K562 (cell line): Measurements from ENCODE around the gene TMEM260. TPM values are rescaled to one million over a fixed set of nuclear protein-coding genes. Genes with fewer than 3 reads are reported as not detected.

Experiments
- ATAC-seq: fragments of 200-7000 bp; cut with Tn5 transposase; 3 replicates; pipeline ENCODE4 v1.9.1; 2020; ENCODE audit warnings: moderate library complexity
- BruUV-seq: library from RNA; stranded (reverse); fragments of 400-500 nt; replicated peaks from 2 replicates; lab custom pipeline; 2021; lab: Mats Ljungman, UMichigan
- CTCF ChIA-PET: fragments of 300-600 bp; formaldehyde crosslinking; extraction: SDS; loops from one replicate; lab custom pipeline; 2021; ENCODE audit warnings: low intra/inter-chr PET ratio; lab: Yijun Ruan, JAX
- POLR2A ChIA-PET: fragments of 300-600, 350-650 bp; sonication (Branson Sonifier 250); formaldehyde crosslinking; extraction: SDS; loops from one replicate; lab custom pipeline; 2021; ENCODE audit warnings: antibody characterized with exemption, inconsistent platforms; lab: Yijun Ruan, JAX
- DNase-seq, 4 experiments: peaks; one replicate each; pipeline versions ENCODE4 v3.0.0 to v3.0.0-alpha.2; 2011 to 2018; ENCODE audit warnings: low spot score in 3 of 4, mixed read lengths in 3 of 4; ENCODE audit errors: extremely low read depth in 1 of 4
- FAIRE-seq: peaks from 2 replicates; lab custom pipeline; 2011; peaks lifted over from hg19 to GRCh38; lab: Jason Lieb, UNC
- H2AFZ ChIP-seq: 2 replicates; pipeline ENCODE4 v1.6.0; 2011; ENCODE audit warnings: low read depth, low read length, control low read depth, inconsistent platforms
- H3K27ac ChIP-seq: fragments of 200-600 bp; 3 replicates; pipeline ENCODE4 v1.8.0; 2011; ENCODE audit warnings: low read depth, mild to moderate bottlenecking, control low read depth, inconsistent platforms, low read length, moderate library complexity, mixed read lengths; ENCODE audit errors: extremely low read depth
- H3K27me3 ChIP-seq, 2 experiments: fragments of 300-600 bp in 1 of 2; 2 replicates in 1 of 2; 3 replicates in 1 of 2; pipeline versions ENCODE4 v1.6.0 to v1.8.0; 2011; ENCODE audit warnings: inconsistent platforms in 2 of 2, low read length in 2 of 2, mild to moderate bottlenecking in 1 of 2, mixed read lengths in 1 of 2, moderate library complexity in 1 of 2; ENCODE audit not compliant: control insufficient read depth in 2 of 2, insufficient read depth in 2 of 2
- H3K36me3 ChIP-seq: fragments of 300-600 bp; 3 replicates; pipeline ENCODE4 v1.8.0; 2011; ENCODE audit warnings: mild to moderate bottlenecking, low read length, inconsistent platforms; ENCODE audit not compliant: control insufficient read depth, insufficient read depth
- H3K4me1 ChIP-seq, 2 experiments: fragments of 200-600 bp in 1 of 2; replicated peaks in 1 of 2; 2 replicates in 1 of 2; 3 replicates in 1 of 2; pipeline versions ENCODE4 v1.5.1 to v1.8.0; 2011; ENCODE audit warnings: inconsistent platforms in 2 of 2, low read length in 2 of 2, mild to moderate bottlenecking in 1 of 2, mixed read lengths in 1 of 2, moderate library complexity in 1 of 2; ENCODE audit not compliant: control insufficient read depth in 2 of 2, insufficient read depth in 2 of 2
- H3K4me2 ChIP-seq: 2 replicates; pipeline ENCODE4 v1.6.1; 2011; ENCODE audit warnings: low read length, control low read depth, inconsistent platforms, mixed read lengths; ENCODE audit not compliant: insufficient read depth
- H3K4me3 ChIP-seq: fragments of 200-600 bp; sonication (generic), shearing (Covaris generic); 2 replicates; pipeline ENCODE4 v1.5.1; 2016; ENCODE audit warnings: control low read depth, inconsistent platforms
- H3K79me2 ChIP-seq: fragments of 200-600 bp; 3 replicates; pipeline ENCODE4 v1.8.0; 2011; ENCODE audit warnings: low read length, inconsistent platforms; ENCODE audit not compliant: control insufficient read depth, insufficient read depth
- H3K9ac ChIP-seq, 2 experiments: 2 replicates each; pipeline versions ENCODE4 v1.6.0 to v1.6.1; 2011; ENCODE audit warnings: low read depth in 2 of 2, low read length in 2 of 2, control low read depth in 1 of 2, inconsistent platforms in 1 of 2, mild to moderate bottlenecking in 1 of 2, mixed read lengths in 1 of 2; ENCODE audit not compliant: insufficient read depth in 1 of 2
- H3K9me1 ChIP-seq: one replicate; pipeline ENCODE4 v1.6.0; 2011; ENCODE audit warnings: inconsistent platforms, mild to moderate bottlenecking, low read length, moderate library complexity; ENCODE audit not compliant: control insufficient read depth, insufficient read depth
- H3K9me3 ChIP-seq: replicated peaks from 2 replicates; pipeline ENCODE4 v1.5.1; 2011; ENCODE audit warnings: low read depth, low read length, inconsistent platforms; ENCODE audit not compliant: control insufficient read depth, insufficient read depth
- H4K20me1 ChIP-seq: replicated peaks from 2 replicates; pipeline ENCODE4 v1.6.1; 2011; ENCODE audit warnings: low read length, inconsistent platforms, mixed read lengths; ENCODE audit not compliant: control insufficient read depth, insufficient read depth
- FOXJ3 ChIP-seq: sonication (generic); formaldehyde crosslinking; IDR thresholded peaks from 2 replicates; pipeline ENCODE4 v1.4.0; 2020; ENCODE audit warnings: mild to moderate bottlenecking, missing genetic modification reagents
- ILK ChIP-seq: fragments of 450-650 bp; IDR thresholded peaks from 2 replicates; pipeline ENCODE4 v1.6.1; 2016; ENCODE audit warnings: missing genetic modification characterization, low read depth, mild to moderate bottlenecking, missing compliant biosample characterization, moderate library complexity, borderline replicate concordance
- KDM1A ChIP-seq, 2 experiments: fragments of 450-650 bp; IDR thresholded peaks; 2 replicates each; pipeline ENCODE4 v1.6.1; 2016; ENCODE audit warnings: mild to moderate bottlenecking in 2 of 2
- KHSRP ChIP-seq: fragments of 450-650 bp; IDR thresholded peaks from 2 replicates; pipeline ENCODE4 v1.6.1; 2017
- KLF16 ChIP-seq: IDR thresholded peaks from 2 replicates; pipeline ENCODE4 v1.6.1; 2016; ENCODE audit warnings: antibody characterized with exemption
- MEF2A ChIP-seq: IDR thresholded peaks from 2 replicates; pipeline ENCODE4 v1.6.1; 2011; ENCODE audit warnings: low read depth, mild to moderate bottlenecking, low read length, moderate library complexity; ENCODE audit not compliant: control insufficient read depth
- MEF2D ChIP-seq: conservative IDR thresholded peaks from 2 replicates; pipeline ENCODE4 v1.6.1; 2016; ENCODE audit warnings: low read depth, missing genetic modification characterization, missing compliant biosample characterization
- NFIC ChIP-seq: fragments of 450-650 bp; IDR thresholded peaks from 2 replicates; pipeline ENCODE4 v1.6.1; 2017; ENCODE audit warnings: mild to moderate bottlenecking, inconsistent platforms
- SIX5 ChIP-seq, 2 experiments: IDR thresholded peaks; 2 replicates each; pipeline ENCODE4 v1.6.1; 2011; ENCODE audit warnings: low read length in 2 of 2, borderline replicate concordance in 1 of 2, low read depth in 1 of 2, mild to moderate bottlenecking in 1 of 2, moderate library complexity in 1 of 2; ENCODE audit not compliant: insufficient read depth in 1 of 2
- SUPT5H ChIP-seq: fragments of 450-650 bp; IDR thresholded peaks from 2 replicates; pipeline ENCODE4 v1.6.1; 2016
- TEAD2 ChIP-seq: fragments of 450-650 bp; IDR thresholded peaks from 2 replicates; pipeline ENCODE4 v1.6.1; 2016; ENCODE audit warnings: missing genetic modification characterization, control low read depth, missing compliant biosample characterization
- TRIM28 ChIP-seq: fragments of 450-650 bp; IDR thresholded peaks from 2 replicates; pipeline ENCODE4 v1.6.1; 2017
- ZNF133 ChIP-seq: fragments of 250-450 bp; sonication (Bioruptor Pico); IDR thresholded peaks from 2 replicates; pipeline ENCODE4 v1.4.0; 2020; ENCODE audit warnings: mild to moderate bottlenecking
- ZNF23 ChIP-seq: fragments of 250-450 bp; sonication (Bioruptor Pico); IDR thresholded peaks from 2 replicates; pipeline ENCODE4 v1.4.0; 2020; ENCODE audit warnings: mild to moderate bottlenecking
- WGBS: fragments of 100-300 bp; shearing (Covaris generic); methylation state at CpG from one replicate; pipeline ENCODE4 v1.1.6; 2016; ENCODE audit warnings: low coverage, mixed read lengths; ENCODE audit not compliant: insufficient coverage; ENCODE audit errors: missing lambda C conversion rate; 5-methylcytosine and 5-hydroxymethylcytosine counted together
- in situ Hi-C: fragments of 300-500 bp; cut with MboI; formaldehyde crosslinking; loops from 4 replicates; pipeline ENCODE4 v1.15.0; 2018; ENCODE audit warnings: inconsistent platforms, mixed read lengths
- intact Hi-C: fragments of 100-400 bp; cut with micrococcal nuclease; formaldehyde crosslinking; loops from 2 replicates; pipeline ENCODE4 v1.14.2; 2022
- polyA plus RNA-seq, 8 experiments: library from polyadenylated mRNA; depleted of rRNA in 4 of 8; stranded (reverse) in 5 of 8; unstranded in 3 of 8; fragments of >200 nt; fragmentation: Nextera tagmentation in 2 of 8; fragmentation: Illumina TruSeq in 1 of 8; extraction: Ambion mirVana in 2 of 8; extraction: Trizol in 1 of 8; gene quantifications; 2 replicates each; pipeline versions ENCODE4 v1.2.1 to v1.2.3, GENCODE V29; 2011 to 2014; ENCODE audit warnings: inconsistent platforms in 1 of 8, missing spikeins in 1 of 8
- total RNA-seq, 7 experiments: library from RNA; depleted of rRNA in 6 of 7; stranded (reverse); fragments of >200 nt in 6 of 7; fragmentation: Illumina TruSeq in 2 of 7; extraction: Trizol in 2 of 7; gene quantifications; 2 replicates each; pipeline versions ENCODE4 v1.2.1 to v1.2.3, GENCODE V29; 2011 to 2021; ENCODE audit warnings: low replicate concordance in 1 of 7
- TF ChIP-seq, protein P1 (sequence below): sonication (generic); formaldehyde crosslinking; IDR thresholded peaks from 2 replicates; pipeline ENCODE4 v1.8.0; 2022; ENCODE audit warnings: missing genetic modification reagents, mild to moderate bottlenecking, borderline replicate concordance
- TF ChIP-seq, protein P2 (sequence below): IDR thresholded peaks from 2 replicates; pipeline ENCODE4 v1.6.1; 2011; ENCODE audit not compliant: insufficient read length; ENCODE audit errors: extremely low read depth

TMEM260 gene
- total and polyA plus RNA-seq, 9 of the 15 experiments (the other 6 are each of a cell fraction or from before 2014, with no cell fraction given), result 2.2 to 9.4 (median 6.0) TPM

GRCh38 chr14:56678838-56679237 lies 99.2 kb downstream of the TMEM260 start:
- in situ Hi-C loops, result no loop called here

DNA sequence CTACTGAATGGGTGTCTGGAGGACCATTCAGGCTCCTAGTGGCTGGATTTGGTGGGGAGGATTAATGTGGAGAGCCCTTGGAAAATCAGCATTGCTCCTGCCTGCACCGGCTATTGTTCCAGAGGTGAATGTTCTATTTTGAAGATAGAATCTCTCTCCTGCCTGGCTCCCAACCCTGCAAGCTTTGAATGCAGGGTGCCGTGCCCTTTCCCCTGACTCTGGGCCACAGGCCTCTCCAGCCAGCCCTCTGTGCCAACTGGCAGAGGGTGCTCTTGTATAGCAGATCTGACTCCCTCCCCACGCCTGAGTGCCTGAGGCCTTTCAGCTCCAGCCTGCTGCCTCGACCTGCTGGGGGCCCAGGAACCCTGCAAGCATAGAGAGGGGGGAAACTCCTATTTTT lies 106.8 kb downstream of the TMEM260 start:
- no peak overlapping the region for H3K9ac ChIP-seq
- ChIA-PET POLR2A (no interaction called here), CTCF (no interaction called here)
- TF ChIP-seq NFIC (no peak), FOXJ3 (CRISPR knock-in tag) (no peak), KHSRP (no peak), KLF16 (no peak), TRIM28 (no peak), SUPT5H (no peak), ILK (tag) (no peak), ZNF23 (CRISPR knock-in tag) (no peak), KDM1A (IDR thresholded peaks at IDR 0.05) (no peak), TEAD2 (tag) (no peak)
- TF ChIP-seq, protein P1, sequence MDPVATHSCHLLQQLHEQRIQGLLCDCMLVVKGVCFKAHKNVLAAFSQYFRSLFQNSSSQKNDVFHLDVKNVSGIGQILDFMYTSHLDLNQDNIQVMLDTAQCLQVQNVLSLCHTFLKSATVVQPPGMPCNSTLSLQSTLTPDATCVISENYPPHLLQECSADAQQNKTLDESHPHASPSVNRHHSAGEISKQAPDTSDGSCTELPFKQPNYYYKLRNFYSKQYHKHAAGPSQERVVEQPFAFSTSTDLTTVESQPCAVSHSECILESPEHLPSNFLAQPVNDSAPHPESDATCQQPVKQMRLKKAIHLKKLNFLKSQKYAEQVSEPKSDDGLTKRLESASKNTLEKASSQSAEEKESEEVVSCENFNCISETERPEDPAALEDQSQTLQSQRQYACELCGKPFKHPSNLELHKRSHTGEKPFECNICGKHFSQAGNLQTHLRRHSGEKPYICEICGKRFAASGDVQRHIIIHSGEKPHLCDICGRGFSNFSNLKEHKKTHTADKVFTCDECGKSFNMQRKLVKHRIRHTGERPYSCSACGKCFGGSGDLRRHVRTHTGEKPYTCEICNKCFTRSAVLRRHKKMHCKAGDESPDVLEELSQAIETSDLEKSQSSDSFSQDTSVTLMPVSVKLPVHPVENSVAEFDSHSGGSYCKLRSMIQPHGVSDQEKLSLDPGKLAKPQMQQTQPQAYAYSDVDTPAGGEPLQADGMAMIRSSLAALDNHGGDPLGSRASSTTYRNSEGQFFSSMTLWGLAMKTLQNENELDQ (CRISPR knock-in tag), result no peak
- TF ChIP-seq, protein P2, sequence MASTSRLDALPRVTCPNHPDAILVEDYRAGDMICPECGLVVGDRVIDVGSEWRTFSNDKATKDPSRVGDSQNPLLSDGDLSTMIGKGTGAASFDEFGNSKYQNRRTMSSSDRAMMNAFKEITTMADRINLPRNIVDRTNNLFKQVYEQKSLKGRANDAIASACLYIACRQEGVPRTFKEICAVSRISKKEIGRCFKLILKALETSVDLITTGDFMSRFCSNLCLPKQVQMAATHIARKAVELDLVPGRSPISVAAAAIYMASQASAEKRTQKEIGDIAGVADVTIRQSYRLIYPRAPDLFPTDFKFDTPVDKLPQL, result no peak

More at GRCh38 chr14:56678838-56679237, 99.2 kb downstream of the TMEM260 start:
- DNase-seq (no peak), FAIRE-seq (no peak), ATAC-seq (no peak)
- H3K9me1 ChIP-seq, result no peaks in the 10 kb centered on the region
- no peaks in the 10 kb centered on the region for H3K9me3 ChIP-seq
- no peaks in the 10 kb centered on the region for H4K20me1 ChIP-seq
- no peaks in the 10 kb centered on the region for H3K4me1 ChIP-seq
- ChIA-PET POLR2A (interaction anchor here (0.6 kb wide), 1 partner anchor 12 kb away, joined by 4 read pairs; no protein-coding TSS in a partner anchor), CTCF (no interaction called here)
- no peak overlapping the region for H3K9ac ChIP-seq
- TF ChIP-seq SIX5 (IDR thresholded peaks at IDR 0.05; ENCODE audit: borderline replicate concordance in 1 of 2, insufficient read depth in 1 of 2, low read depth in 1 of 2, low read length in 2 of 2) (no peak), ZNF133 (CRISPR knock-in tag) (no peak), MEF2A (no peak), MEF2D (tag) (no peak)
- intact Hi-C loops, result no loop called here
- H2AFZ ChIP-seq, result no peak overlapping the region
- no peaks in the 10 kb centered on the region for H3K79me2 ChIP-seq
- no peak overlapping the region for H3K4me3 ChIP-seq
- H3K4me2 ChIP-seq, result no peak overlapping the region
- no peaks in the 10 kb centered on the region for H3K36me3 ChIP-seq
- no peak overlapping the region for H3K27ac ChIP-seq
- BruUV-seq, result no TSS peak
- no peaks in the 10 kb centered on the region for H3K27me3 ChIP-seq
- 0% methylated on average over 3 of the region's 3 CpGs for WGBS

More for the DNA sequence above, 106.8 kb downstream of the TMEM260 start:
- Histone ChIP-seq H3K27me3 (peaks cover 0 to 10% of the 10 kb centered on the region in 2 experiments; a peak in 2 of 5 replicates), H3K4me3 (no peak overlapping the region), H3K36me3 (no peaks in the 10 kb centered on the region), H3K79me2 (no peaks in the 10 kb centered on the region), H3K9me1 (no peaks in the 10 kb centered on the region), H3K27ac (no peak overlapping the region), H4K20me1 (no peaks in the 10 kb centered on the region), H3K4me2 (no peak overlapping the region), H3K4me1 (no peaks in the 10 kb centered on the region), H2AFZ (no peak overlapping the region), H3K9me3 (no peaks in the 10 kb centered on the region)
- 0% methylated on average over 2 of the region's 4 CpGs for WGBS
- DNase-seq (no peak), FAIRE-seq (no peak), ATAC-seq (no peak)
- in situ Hi-C loops, result no loop called here
- intact Hi-C loops, result no loop called here
- no TSS peak for BruUV-seq
